HG03159 (cell line): ENCODE measurements around the gene PTPRN2.

Experiments
- ATAC-seq: cut with Tn5 transposase; IDR thresholded peaks from one replicate; pipeline ENCODE4 v1.9.1; 2021; ENCODE audit warnings: mild to moderate bottlenecking, moderate library complexity; ENCODE audit not compliant: unreplicated experiment

PTPRN2 gene

DNA sequence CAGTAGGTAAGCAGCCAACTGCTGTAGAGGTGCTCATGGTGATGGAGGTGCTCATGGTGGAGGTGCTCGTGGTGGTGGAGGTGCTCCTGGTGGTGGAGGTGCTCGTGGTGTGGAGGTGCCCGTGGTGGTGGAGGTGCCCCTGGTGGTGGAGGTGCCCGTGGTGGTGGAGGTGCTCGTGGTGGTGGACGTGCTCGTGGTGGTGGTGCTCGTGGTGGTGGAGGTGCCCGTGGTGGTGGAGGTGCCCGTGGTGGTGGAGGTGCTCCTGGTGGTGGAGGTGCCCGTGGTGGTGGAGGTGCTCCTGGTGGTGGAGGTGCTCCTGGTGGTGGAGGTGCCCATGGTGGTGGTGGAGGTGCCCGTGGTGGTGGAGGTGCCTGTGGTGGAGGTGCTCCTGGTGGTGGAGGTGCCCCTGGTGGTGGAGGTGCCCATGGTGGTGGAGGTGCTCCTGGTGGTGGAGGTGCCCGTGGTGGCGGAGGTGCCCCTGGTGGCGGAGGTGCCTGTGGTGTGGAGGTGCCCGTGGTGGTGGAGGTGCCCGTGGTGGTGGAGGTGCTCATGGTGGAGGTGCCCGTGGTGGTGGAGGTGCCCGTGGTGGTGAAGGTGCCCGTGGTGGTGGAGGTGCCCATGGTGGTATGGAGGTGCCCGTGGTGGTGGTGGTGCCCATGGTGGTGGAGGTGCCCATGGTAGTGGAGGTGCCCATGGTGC, 517.3 kb downstream of the PTPRN2 start:
- no peak for ATAC-seq

DNA sequence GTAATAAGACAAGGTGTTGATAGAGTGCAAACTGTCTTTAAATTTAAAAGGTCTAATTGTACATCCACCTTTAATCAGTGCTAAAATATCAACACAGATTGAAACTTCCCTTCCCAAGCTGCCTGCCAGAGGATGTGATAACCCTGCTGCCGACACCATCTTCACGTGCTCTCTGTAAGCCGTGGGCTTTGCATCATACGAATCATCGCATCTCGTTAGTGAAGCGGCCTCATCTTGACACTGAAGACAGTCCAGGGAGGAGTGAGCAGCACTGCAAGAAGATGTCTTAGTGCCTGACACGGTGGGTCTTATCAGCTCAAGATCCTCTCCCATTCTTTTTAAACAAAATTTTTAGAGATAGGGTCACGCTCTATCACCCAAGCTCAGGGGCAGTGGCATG, 518.8 kb downstream of the PTPRN2 start:
- no peak for ATAC-seq

DNA sequence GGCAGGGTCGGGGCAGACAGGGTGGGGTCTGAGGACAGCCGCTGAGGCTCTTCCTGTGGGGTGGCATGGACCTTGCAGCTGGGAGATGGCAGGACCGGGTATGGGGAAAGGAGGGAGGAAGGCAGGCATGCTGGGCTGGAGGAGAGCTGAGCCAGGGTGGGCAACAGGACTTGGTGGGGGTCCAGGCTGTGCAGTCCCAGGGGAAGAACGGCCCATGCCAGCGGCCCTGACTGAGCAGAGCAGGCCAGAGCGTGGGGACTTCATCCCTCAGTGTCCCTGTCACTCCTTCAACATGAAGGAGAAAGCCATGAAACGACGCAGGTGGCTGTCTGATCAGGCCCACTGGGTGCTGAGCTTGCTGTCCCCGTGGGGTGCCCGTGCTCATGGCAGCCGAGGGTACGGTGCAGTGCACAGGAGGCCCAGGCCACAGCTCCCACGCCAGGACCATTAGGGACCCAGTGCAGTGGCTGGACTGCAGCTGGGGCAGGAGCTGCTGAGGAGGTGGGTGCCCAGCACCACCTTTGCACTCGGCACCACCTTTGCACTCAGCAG, 519.6 kb downstream of the PTPRN2 start:
- ATAC-seq = no peak

DNA sequence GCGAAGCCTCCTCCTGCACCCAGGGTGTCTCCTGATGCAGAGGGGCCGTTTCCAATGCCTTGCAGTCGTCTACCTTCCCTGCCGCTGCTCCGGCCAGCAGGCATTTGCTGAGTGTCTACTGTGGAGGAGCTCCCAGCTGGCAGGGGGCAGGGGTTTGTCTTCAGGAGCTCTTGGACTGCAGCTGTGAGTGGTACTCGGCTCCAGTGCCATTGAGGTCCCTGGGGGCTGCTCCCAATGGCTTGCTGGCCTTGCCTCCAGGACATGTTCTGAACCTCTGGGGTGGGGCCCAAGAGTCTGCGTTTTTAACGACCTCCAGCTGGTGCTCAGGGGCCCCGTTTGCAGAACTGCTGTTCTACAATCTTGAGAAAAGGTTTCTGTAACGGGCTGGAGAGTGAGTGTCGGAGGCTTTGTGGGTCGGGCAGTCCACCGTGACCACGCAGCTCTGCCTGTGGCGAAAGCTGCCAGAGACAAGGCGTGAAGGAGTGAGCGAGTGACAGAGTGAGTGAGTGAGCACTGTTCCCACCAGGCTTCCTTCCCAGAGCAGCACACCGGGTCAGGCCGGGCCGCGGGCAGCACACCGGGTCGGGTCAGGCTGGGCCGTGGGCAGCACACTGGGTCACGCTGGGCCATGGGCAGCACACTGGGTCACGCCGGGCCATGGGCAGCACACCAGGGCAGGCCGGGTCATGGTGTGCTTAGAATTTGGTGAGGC, 520.2 kb downstream of the PTPRN2 start:
- no peak for ATAC-seq

DNA sequence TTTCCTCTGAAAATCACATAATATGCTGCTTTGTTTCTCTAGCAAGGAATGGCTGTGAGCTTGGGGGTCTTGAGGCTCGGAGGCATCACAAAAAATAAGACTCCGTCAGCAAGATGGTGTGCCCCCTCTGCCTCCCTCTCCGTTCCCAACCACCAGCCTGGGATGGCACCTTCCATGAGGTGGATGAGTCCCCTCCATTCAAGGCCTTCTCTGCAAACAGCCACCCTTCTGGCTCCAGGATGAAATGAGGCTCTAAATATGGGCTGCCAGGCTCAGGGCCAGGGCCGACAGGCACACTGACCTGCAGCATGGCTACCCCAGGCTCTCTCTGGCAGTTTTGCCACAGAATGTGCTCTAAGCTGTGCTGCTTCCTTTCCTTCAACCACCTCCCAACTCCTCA, 521.5 kb downstream of the PTPRN2 start:
- ATAC-seq = no peak

DNA sequence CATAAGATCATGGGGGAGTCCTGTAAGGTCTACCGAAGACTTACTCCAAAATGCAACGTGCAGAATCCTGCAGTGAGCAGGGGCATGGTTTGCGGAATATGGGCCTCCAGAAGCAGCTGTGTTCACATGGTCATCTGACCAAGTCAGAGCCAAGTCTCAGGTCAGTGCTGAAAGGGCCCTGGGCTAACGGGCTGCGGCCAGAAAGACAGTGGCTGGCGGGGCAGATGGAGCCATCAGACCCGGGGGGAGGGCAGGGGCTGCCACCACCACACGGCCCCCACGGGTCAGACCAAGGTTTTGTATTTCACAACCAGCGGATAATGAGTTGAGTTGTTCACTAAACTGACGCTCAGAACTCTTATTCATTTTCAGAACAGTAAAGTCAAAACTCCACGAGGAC, 522.3 kb downstream of the PTPRN2 start:
- no peak for ATAC-seq

DNA sequence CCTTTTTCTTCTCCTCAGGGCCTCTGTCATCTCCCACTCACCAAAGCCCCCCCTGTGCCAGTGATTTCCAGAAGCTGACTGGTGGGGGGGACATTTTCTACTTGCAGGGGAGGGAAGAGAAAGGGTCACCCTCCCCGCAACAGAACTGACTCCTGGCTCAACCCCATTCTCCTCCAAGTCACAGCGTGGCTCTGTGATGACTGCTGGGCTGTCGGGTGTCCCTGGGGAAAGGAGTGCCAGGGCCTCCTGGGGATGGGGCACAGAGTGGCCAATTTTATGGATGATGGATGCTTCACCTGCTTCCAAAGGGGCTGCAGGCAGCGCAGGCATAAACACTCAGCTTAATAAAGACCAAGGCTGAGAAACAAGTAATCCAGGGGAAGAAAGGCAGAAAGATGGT, 523.0 kb downstream of the PTPRN2 start:
- ATAC-seq = no peak

DNA sequence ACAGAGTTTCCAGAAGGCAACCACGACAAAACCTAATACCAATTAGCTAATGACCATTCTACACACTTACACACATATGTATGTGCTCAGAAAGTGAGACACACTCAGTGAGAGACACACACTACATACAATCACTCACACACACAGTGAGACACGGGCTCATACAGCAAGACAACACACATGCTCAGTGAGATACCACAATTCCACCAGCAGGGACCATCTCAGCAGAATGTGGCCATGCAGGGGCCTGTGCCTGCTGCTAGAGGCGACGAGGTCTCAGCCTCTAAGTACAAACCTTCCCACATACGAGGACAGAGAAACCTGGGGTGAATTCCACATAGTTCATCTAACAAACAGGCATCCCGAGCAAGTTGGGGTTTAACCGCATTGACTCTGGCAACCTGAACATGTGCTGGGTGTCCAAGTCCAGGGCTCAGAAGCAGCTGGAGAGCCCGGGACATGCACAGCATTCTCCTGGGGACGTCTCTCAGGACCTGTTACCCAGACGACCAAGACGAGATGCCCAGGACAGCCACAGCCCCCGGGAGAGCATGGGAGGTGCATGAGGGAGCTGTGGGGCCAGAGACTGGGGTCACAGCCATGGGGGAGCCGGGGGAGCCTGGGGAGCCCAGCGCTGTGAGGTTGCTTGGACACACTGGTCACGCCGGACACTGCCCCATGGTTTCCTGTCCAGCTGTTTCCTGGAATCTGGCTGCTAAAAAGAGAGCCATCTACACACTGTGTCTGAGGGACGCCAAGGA, 523.6 kb downstream of the PTPRN2 start:
- ATAC-seq = no peak

DNA sequence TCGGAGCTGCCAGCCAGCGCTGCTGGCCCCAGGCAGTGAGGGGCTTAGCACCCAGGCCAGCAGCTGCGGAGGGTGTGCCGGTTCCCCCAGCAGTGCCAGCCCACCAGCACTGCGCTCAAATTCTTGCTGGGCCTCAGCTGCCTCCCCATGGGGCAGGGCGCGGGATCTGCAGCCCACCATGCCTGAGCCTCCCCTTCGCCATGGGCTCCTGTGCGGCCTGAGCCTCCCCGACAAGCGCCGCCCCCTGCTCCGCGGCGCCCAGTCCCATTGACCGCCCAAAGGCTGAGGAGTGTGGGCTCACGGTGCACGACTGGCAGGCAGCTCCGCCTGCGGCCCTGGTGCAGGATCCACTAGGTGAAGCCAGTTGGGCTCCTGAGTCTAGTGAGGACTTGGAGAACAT, 525.0 kb downstream of the PTPRN2 start:
- no peak for ATAC-seq

DNA sequence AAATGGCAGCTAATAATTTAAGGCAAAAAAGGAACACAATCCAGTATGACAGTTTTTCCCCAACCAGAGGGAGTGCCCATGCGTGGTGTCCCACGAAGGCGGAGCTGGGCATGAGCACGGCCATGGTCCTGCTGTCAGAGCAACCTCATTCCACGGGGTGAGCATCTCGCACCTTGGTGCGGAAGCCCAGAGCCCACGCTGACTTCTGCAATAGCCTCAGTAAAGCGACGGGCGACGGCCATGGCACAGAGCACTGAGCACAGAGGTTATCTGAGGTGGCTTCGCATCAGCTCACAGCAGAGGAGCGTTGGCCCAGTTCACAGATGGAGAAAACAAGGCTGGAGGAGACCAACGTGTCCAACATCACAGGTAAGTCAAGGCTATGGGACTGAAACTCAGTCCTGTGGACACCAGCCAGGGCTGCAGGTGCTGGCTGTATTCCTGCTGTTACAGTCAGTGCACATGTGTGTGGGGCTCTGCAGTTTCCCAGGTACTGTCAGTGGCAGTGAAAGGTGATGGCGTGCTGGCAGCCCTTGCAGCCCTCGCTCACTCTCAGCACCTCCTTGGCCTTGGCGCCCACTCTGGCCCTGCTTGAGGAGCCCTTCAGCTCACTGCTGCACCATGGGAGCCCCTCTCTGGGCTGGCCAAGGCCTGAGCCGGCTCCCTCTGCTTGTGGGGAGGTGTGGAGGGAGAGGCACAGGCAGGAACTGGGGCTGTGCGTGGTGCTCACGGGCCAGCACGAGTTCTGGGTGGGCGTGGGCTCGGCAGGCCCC, 525.6 kb downstream of the PTPRN2 start:
- ATAC-seq = no peak

DNA sequence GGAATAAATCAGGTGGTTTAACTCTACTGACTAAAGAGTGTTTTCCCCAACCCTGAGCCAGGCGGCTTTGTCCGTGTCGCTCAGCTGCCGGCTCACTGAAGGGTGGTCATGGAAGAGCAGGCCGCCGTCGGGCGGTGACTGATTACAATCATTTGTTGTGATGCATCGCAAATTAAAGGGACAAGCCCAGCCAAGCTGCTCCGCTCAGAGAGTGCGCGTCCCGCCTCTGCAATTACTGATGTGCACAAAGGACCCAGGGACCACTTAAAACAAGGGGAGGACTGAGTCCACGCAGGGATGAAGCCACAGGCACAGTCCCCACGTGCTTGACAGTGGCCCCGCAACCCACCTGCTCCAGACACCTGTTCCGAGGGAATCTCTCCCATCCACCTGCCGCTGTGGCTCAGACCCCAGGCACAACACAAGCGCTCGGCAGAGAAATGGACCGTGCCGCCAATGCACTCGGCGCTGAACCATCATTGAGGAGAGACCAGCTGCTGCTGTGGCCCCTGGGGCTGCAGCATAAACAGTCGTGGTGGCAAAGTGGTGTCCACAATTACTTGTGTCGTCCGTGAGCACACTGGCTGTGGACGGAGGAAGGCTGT, 526.5 kb downstream of the PTPRN2 start:
- ATAC-seq = no peak

DNA sequence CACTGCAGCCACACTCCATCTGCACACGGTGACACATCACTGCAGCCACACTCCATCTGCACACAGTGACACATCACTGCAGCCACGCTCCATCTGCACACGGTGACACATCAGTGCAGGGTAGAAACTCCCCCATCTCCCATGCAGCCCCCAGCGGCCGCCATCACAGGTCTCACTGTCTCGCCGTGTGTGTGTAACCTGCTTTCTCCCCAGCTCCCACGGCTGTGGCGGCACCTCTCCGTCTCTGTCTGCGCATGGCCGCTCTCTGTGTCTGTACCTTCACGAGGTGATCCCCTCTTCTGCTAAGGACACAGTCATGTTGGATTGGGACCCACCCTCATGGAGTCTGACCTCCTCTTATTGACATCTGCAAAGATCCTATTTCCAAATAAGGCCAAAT, 527.4 kb downstream of the PTPRN2 start:
- no peak for ATAC-seq

DNA sequence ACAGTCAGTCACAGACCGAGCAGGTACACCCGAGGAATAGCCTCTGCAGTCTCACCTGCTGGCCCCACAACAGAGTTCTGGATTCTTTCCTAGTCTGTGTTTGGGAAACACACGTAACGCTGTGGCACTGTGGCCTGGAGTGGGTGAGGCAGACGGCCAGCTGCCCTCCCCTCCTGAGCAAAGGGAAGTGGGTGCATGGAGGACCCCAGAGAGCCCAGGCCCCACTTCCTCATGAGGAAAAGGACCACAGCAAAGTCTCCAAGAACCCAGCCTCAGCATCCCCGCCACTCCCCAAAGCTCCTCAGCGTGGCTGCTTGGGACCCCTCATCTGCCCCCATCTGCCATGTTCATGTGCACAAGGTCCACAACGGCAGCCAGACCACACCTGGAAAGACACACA, 530.2 kb downstream of the PTPRN2 start:
- ATAC-seq = no peak

DNA sequence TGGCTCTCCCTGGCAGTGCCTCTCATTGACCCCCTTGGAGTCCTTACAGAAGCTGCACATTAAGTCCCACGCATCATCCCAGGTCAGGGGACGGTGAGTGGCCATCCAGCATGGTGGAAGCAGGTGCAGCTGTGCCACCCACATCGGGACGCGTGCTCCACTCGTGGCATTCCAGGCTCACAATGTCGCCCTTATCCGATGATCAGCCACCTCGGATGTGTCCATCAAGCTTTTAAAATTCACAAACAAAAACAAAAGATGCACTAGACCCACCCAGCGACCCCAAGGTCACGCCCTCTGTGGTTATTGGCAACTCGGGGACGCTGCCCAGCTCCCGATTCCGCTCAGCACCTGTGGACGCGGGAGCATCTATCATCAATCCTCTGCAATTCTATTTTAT, 530.9 kb downstream of the PTPRN2 start:
- ATAC-seq = no peak

DNA sequence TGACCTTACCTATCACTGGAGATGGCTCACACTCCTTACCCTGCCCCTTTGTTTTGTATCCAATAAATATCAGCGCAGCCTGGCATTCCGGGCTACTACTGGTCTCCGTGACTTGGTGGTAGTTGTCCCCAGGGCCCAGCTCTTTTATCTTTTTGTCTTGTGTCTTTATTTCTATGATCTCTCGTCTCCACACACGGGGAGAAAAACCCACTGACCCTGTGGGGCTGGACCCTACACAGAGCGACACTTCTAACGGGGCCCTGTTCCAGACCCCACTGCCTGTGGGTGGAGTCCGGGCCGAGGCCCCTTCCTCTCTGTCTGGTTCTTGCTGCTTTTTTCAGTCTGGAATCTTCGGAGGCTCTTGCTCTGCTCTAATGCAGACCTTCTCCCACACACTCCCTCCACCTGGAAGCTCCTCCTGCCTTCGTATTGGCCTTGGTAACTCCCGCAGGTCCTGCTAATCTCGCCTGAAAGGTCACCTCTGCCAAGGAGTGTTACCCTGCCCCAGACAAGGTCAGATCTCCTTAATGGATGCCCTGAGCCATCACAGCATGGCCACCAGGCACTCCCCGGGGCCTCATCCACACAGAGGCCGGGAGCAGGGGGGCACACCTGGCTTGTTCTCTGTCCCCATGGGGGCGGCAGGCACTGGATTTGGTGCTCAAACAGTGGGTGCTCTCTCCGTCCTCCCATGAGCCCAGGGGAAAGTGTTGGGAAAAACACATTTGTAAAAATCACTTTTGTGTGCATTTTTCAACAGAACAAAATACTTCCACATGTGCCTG, 531.7 kb downstream of the PTPRN2 start:
- no peak for ATAC-seq

DNA sequence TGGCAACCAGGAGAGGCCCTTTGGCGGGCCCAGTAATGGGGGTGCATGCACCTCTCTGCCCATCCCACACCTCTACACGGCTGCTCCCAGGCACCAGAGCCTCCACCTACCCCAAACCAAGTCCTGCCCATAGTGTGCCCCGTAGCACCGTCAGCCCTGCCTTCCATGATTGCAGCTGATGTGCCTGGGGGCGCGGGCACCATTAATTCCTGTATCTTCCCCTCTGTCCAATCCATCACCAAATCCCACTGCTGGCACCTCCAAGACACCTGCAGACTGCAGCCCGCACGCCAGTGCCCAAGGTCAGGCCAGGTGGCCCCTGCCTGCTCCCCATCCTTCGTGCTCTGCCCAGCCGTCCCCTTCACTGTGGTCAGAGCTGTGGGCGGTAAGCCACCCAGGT, 533.0 kb downstream of the PTPRN2 start:
- ATAC-seq = no peak

DNA sequence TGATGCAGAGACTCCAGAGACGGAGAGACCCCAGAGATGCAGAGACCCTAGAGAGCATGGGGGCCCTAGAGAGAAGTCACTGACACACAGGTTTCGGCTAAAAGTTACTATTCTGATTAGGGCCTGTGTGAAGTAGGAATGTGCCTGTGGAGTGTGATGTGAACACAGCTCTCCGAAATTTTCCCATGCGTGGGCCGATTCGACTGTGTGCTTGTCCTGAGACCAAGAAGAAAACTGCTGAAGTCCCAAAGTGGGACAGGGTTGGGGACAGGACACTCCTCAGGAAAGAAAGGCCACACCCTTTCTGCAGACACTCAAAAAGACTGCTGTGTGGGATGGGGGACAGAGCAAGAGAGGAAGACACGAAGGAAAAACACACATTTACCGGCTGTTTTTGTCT, 533.5 kb downstream of the PTPRN2 start:
- no peak for ATAC-seq

DNA sequence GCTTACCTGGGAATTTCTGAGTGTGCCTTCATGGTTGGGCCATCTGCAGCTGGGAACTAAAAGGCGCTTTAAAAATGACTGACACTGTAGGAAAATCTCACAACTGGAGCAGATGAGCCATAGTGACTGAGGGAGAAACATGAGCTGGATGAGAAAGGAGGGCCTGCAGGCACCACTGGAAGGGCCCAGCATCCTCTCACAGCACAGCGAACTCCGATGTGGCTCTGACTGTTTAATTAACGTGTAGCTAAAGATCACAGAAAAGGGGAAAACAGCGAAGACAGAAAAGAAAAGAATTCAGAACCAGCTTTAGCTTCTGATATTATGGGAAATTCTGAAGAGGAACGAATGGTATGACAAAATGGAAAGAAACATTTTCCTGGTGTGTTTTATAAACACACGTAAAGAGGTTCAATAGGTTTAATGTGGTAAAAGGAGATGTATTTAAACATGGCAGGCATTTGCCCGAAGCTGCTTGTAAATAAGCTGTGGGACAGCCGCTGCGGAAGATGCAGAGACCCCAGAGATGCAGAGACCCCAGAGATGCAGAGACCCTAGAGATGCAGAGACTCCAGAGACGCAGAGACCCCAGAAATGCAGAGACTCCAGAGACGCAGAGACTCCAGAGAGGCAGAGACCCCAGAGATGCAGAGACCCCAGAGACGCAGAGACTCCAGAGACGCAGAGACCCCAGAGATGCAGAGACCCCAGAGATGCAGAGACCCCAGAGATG, 534.3 kb downstream of the PTPRN2 start:
- no peak for ATAC-seq

DNA sequence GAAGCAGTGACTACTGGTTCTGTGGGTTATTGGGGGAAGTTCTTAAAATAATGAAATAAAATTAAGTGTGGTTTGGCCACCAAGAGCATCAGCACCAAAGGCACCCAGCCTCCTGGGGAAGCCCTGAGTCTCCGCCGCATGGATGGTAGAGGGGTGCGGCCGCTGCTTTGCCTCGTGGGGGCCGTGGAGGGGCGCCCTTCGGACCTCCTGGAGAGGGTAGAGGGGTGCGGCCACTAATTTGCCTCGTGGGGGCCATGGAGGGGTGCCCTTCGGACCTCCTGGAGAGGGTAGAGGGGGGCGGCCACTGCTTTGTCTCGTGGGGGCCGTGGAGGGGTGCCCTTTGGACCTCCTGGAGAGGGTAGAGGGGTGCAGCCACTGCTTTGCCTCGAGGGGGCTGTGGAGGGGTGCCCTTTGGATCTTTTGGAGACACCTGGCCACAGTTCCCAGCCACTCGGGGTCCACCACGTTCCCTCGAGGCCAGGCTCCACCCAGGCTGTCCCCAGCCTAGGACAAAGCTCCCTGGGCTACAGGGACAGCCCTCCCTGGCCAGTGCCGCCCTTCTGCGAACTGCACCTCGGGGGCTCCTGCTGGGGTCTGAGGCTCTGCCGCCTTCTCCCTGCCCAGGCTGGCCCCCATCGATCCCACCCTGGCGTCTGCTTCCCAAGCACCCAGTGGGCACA, 535.1 kb downstream of the PTPRN2 start:
- no peak for ATAC-seq
